ENCODE data around the gene SDK2.

DNA sequence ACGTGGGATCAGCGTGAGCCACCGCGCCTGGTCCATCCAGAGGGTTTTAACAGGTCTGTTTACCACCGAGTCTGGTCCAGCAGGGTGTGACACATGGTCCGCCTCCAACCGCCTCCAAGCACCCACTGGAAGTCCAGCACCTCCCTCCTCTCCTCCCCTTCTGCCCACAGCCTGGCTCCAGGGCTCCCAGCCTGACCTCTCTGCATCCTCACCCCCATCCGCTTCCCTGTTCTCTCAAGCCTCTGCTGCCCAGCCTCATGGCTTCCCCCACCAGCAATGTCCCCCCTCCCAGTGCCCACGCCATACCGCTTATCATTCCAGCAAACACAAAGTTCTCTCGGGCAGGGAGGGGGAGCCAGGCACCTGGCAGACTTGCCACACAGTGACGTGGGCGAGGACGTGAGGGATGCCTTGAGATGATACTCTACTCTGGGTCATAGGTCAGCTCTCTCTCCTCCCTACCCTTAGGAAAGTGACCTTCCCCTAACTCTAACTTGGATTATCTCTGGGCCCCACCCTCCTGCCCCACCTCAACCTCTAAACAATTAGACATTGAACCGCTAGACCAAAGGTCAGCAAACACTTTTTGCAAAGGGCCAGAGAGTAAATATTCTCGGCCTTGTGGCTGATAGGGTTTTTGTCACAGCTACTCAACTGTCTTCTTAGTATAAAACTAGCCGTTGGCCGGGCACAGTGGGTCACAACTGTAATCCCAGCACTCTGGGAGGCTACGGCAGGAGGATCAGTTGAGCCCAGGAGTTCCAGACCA, 355.5 kb downstream of the SDK2 start:
- no peak for TF ChIP-seq FOXM1 (IDR thresholded peaks at IDR 0.05; ENCODE audit: borderline replicate concordance)
- no peak for TF ChIP-seq FOXK2 (IDR thresholded peaks at IDR 0.05)
- no peak for TF ChIP-seq FOXA1 (IDR thresholded peaks at IDR 0.05)
- no peak for TF ChIP-seq ARNT (IDR thresholded peaks at IDR 0.05)
- TF ChIP-seq TARDBP (IDR thresholded peaks at IDR 0.05): no peak
- no peak for TF ChIP-seq SUZ12 (IDR thresholded peaks at IDR 0.05)
- no peak for TF ChIP-seq BHLHE40 (IDR thresholded peaks at IDR 0.05; ENCODE audit: borderline replicate concordance)
- TF ChIP-seq HDGF (IDR thresholded peaks at IDR 0.05; ENCODE audit: borderline replicate concordance): no peak
- no peak for TF ChIP-seq SP1 (IDR thresholded peaks at IDR 0.05)
- TF ChIP-seq NFRKB (IDR thresholded peaks at IDR 0.05): no peak
- TF ChIP-seq, protein P1, sequence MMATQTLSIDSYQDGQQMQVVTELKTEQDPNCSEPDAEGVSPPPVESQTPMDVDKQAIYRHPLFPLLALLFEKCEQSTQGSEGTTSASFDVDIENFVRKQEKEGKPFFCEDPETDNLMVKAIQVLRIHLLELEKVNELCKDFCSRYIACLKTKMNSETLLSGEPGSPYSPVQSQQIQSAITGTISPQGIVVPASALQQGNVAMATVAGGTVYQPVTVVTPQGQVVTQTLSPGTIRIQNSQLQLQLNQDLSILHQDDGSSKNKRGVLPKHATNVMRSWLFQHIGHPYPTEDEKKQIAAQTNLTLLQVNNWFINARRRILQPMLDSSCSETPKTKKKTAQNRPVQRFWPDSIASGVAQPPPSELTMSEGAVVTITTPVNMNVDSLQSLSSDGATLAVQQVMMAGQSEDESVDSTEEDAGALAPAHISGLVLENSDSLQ (IDR thresholded peaks at IDR 0.05): no peak
